NCI-H2107 treated with DMSO at 0.1 percent for 48 hours (cell line): Measurements from ENCODE around the gene C16orf92.
"Not testable (repeated sequence)": the region's sequence is repeated elsewhere in the genome, so short reads cannot be mapped to it uniquely, and the experiment has no call there.

ENCODE experiments used
- DNase-seq: peaks from one replicate; lab custom pipeline; 2025; ENCODE audit not compliant: unreplicated experiment; lab: John Stamatoyannopoulos, UW

Gene C16orf92

GRCh38 chr16:30003670-30004423, 19.2 kb upstream of the C16orf92 start:
- peak; percentile 68 for DNase-seq

GRCh38 chr16:30004424-30004776, 18.6 kb upstream of the C16orf92 start:
- no peak for DNase-seq

GRCh38 chr16:30004811-30005242, 18.2 kb upstream of the C16orf92 start:
- peak; percentile 58 for DNase-seq

GRCh38 chr16:30005341-30006094, 17.5 kb upstream of the C16orf92 start:
- DNase-seq, result no peak

GRCh38 chr16:30006095-30006473, 16.9 kb upstream of the C16orf92 start:
- DNase-seq, result no peak

GRCh38 chr16:30006659-30007377, 16.2 kb upstream of the C16orf92 start:
- no peak for DNase-seq

- DNase-seq, result no peak
Measured at GRCh38 chr16:30007378-30007895, 15.6 kb upstream of the C16orf92 start.

GRCh38 chr16:30009085-30009862, 13.7 kb upstream of the C16orf92 start:
- DNase-seq, result no peak

- DNase-seq, result no peak
Measured at GRCh38 chr16:30009990-30010843, 12.8 kb upstream of the C16orf92 start.

GRCh38 chr16:30010844-30011713, 11.9 kb upstream of the C16orf92 start, which contains the start of gene DOC2A:
Gene DOC2A (minus strand): TSS chr16:30011027. CDS start chr16:30010222, 805 bp downstream.
- peak; percentile 20 for DNase-seq

- DNase-seq, result no peak
Measured at GRCh38 chr16:30011714-30012504, 11.1 kb upstream of the C16orf92 start.

GRCh38 chr16:30012598-30012997, 10.4 kb upstream of the C16orf92 start:
- DNase-seq, result not testable (repeated sequence)

GRCh38 chr16:30015450-30015849, 7.5 kb upstream of the C16orf92 start:
- not testable (repeated sequence) for DNase-seq

- no peak for DNase-seq
Measured at GRCh38 chr16:30016555-30017276, 6.3 kb upstream of the C16orf92 start.

- DNase-seq, result no peak
Measured at GRCh38 chr16:30017277-30017656, 5.7 kb upstream of the C16orf92 start.

- DNase-seq, result not testable (repeated sequence)
Measured at GRCh38 chr16:30017937-30018336, 5.1 kb upstream of the C16orf92 start.

- no peak for DNase-seq
Measured at GRCh38 chr16:30018731-30019158, 4.3 kb upstream of the C16orf92 start.
